Spleen (tissue), 7 donors: ENCODE results near the gene PRDM16.

Experiments used
- CTCF ChIP-seq, 11 experiments: fragments of 200-600 bp in 7 of 11; fragments of 450-650 bp in 4 of 11; sonication (generic) in 4 of 11; IDR thresholded peaks in 8 of 11; conservative IDR thresholded peaks in 3 of 11; 1 replicate in 7 of 11; 2 replicates in 4 of 11; pipeline versions ENCODE4 v1.4.0 to v1.8.0; 2016 to 2021; ENCODE audit warnings: antibody characterized with exemption in 11 of 11, inconsistent platforms in 4 of 11, mild to moderate bottlenecking in 1 of 11
- POLR2A ChIP-seq, 3 donors: fragments of 450-650 bp; IDR thresholded peaks; one replicate each; pipeline ENCODE4 v1.5.1; 2017; ENCODE audit warnings: antibody characterized with exemption in 3 of 3, mild to moderate bottlenecking in 1 of 3
- POLR2AphosphoS5 ChIP-seq, 3 donors: sonication (generic); formaldehyde crosslinking; IDR thresholded peaks; one replicate each; pipeline ENCODE4 v1.5.1; 2017; ENCODE audit warnings: antibody characterized with exemption in 3 of 3
- donor health status: DM: no; HTN: no; CAD: no; lungs with moderate emphysema.
- donor health status: DM: no; HTN: no; CAD: no.
- donor health status: DM: no; HTN: no; CAD: no.

- peak in 2 of 11 experiments; percentile 3 to 30 for TF ChIP-seq CTCF (IDR thresholded peaks at IDR 0.05 in 8 of 11, conservative IDR thresholded peaks at IDR 0.05 in 3 of 11)
- TF ChIP-seq POLR2AphosphoS5 (IDR thresholded peaks at IDR 0.05), result no peak
- no peak for TF ChIP-seq POLR2A (IDR thresholded peaks at IDR 0.05)
Measured at GRCh38 chr1:3320246-3321152, 251.5 kb downstream of the PRDM16 start.
